ENCODE results near the gene TMEM63C.

DNA sequence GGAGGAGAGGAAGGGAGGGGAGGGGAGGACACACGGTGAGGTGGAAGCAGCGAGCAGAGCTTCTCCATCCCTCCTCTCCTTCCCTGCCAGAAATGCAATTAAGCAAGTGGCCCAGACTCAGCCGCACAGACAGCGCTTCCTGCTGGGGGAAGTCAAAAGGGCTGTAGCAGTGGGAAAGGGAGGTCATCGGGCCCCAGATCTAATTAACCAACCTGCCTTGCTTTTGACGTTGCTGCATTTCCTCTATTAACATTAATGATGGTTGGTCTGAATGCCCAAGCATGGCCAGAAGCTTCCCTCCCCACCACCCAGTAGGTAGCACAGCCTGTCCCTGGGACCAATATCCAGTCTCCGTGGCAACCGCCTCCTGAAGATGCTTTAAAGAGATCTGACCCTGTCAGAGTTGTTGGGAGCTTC lies 94.0 kb downstream of the TMEM63C start:
- no peak for TF ChIP-seq CTCF (conservative IDR thresholded peaks at IDR 0.05; ENCODE audit: low read depth, low read length)
- no peak for TF ChIP-seq EZH2 (IDR thresholded peaks at IDR 0.05; ENCODE audit: borderline replicate concordance, low read depth, low read length, poor library complexity, severe bottlenecking)

Data from A673 (cell line).